ENCODE results near the gene CDC123. TPM values are rescaled to one million over a fixed set of nuclear protein-coding genes. Genes with fewer than 3 reads are reported as not detected.

CDC123 gene
- polyA plus RNA-seq, 1 donor (not counting 4 experiments of a cell fraction or from before 2014, with no cell fraction given): 146 TPM

- Histone ChIP-seq H3K9ac (ENCODE audit: control insufficient read depth, extremely low read depth, insufficient read depth, low read length) (no peak overlapping the region), H3K27me3 (ENCODE audit: control insufficient read depth, extremely low read depth, insufficient read depth, low read length) (no peaks in the 10 kb centered on the region), H3K4me3 (ENCODE audit: control insufficient read depth in 2 of 3, extremely low read depth in 1 of 3, insufficient read depth in 2 of 3, low read depth in 1 of 3, low read length in 3 of 3) (no peak overlapping the region), H3K79me2 (ENCODE audit: control insufficient read depth, insufficient read depth, low read length) (peaks cover 91% of the 10 kb centered on the region), H3K9me1 (ENCODE audit: control insufficient read depth, extremely low read depth, insufficient read depth, low read length) (no peaks in the 10 kb centered on the region), H4K20me1 (ENCODE audit: control insufficient read depth, extremely low read depth, insufficient read depth, low read length) (peaks cover 7% of the 10 kb centered on the region), H3K36me3 (ENCODE audit: control insufficient read depth in 2 of 2, extremely low read depth in 1 of 2, insufficient read depth in 2 of 2, low read length in 2 of 2) (peaks cover 18 to 19% of the 10 kb centered on the region in 2 experiments), H3K27ac (ENCODE audit: control insufficient read depth, insufficient read depth, low read length) (no peak overlapping the region), H2AFZ (ENCODE audit: control insufficient read depth, low read length) (no peak overlapping the region), H3K4me2 (ENCODE audit: control insufficient read depth, extremely low read depth, insufficient read depth, low read depth, low read length) (no peak overlapping the region), H3K9me3 (ENCODE audit: control insufficient read depth, low read depth, low read length) (no peaks in the 10 kb centered on the region), H3K4me1 (ENCODE audit: control insufficient read depth, extremely low read depth, insufficient read depth, low read length) (peaks cover 14% of the 10 kb centered on the region)
- no peak for TF ChIP-seq EZH2 (IDR thresholded peaks at IDR 0.05; ENCODE audit: low read length)
- no peak for TF ChIP-seq CTCF (optimal IDR thresholded peaks at IDR 0.05 in 1 of 3, IDR thresholded peaks at IDR 0.05 in 1 of 3, conservative IDR thresholded peaks at IDR 0.05 in 1 of 3; ENCODE audit: extremely low read depth in 1 of 3, insufficient read depth in 2 of 3, low read length in 3 of 3)
- dilution Hi-C loops (cut with MboI; ENCODE audit: extremely low pct_ligation_motif_present, low sequenced_read_pairs): no loop called here
- DNase-seq (ENCODE audit: low read depth, low spot score) (no peak), FAIRE-seq (no peak)
These were observed 6.2 kb downstream of the CDC123 start for GRCh38 chr10:12202226-12202625.

GRCh38 chr10:12205082-12205481, 9.1 kb downstream of the CDC123 start:
- no peak for TF ChIP-seq CTCF (optimal IDR thresholded peaks at IDR 0.05 in 1 of 3, IDR thresholded peaks at IDR 0.05 in 1 of 3, conservative IDR thresholded peaks at IDR 0.05 in 1 of 3; ENCODE audit: extremely low read depth in 1 of 3, insufficient read depth in 2 of 3, low read length in 3 of 3)
- TF ChIP-seq EZH2 (IDR thresholded peaks at IDR 0.05; ENCODE audit: low read length): no peak
- Histone ChIP-seq H3K4me1 (ENCODE audit: control insufficient read depth, extremely low read depth, insufficient read depth, low read length) (peaks cover 10% of the 10 kb centered on the region), H3K27me3 (ENCODE audit: control insufficient read depth, extremely low read depth, insufficient read depth, low read length) (no peaks in the 10 kb centered on the region), H3K9me1 (ENCODE audit: control insufficient read depth, extremely low read depth, insufficient read depth, low read length) (no peaks in the 10 kb centered on the region), H3K4me2 (ENCODE audit: control insufficient read depth, extremely low read depth, insufficient read depth, low read depth, low read length) (no peak overlapping the region), H3K9me3 (ENCODE audit: control insufficient read depth, low read depth, low read length) (no peaks in the 10 kb centered on the region), H3K36me3 (ENCODE audit: control insufficient read depth in 2 of 2, extremely low read depth in 1 of 2, insufficient read depth in 2 of 2, low read length in 2 of 2) (peaks cover 24 to 25% of the 10 kb centered on the region in 2 experiments), H3K79me2 (ENCODE audit: control insufficient read depth, insufficient read depth, low read length) (peaks cover 80% of the 10 kb centered on the region), H3K4me3 (ENCODE audit: control insufficient read depth in 2 of 3, extremely low read depth in 1 of 3, insufficient read depth in 2 of 3, low read depth in 1 of 3, low read length in 3 of 3) (no peak overlapping the region), H2AFZ (ENCODE audit: control insufficient read depth, low read length) (no peak overlapping the region), H3K9ac (ENCODE audit: control insufficient read depth, extremely low read depth, insufficient read depth, low read length) (no peak overlapping the region), H3K27ac (ENCODE audit: control insufficient read depth, insufficient read depth, low read length) (no peak overlapping the region), H4K20me1 (ENCODE audit: control insufficient read depth, extremely low read depth, insufficient read depth, low read length) (peaks cover 7% of the 10 kb centered on the region)
- dilution Hi-C loops (cut with MboI; ENCODE audit: extremely low pct_ligation_motif_present, low sequenced_read_pairs): no loop called here
- no peak for DNase-seq (ENCODE audit: low read depth, low spot score)
- no peak for FAIRE-seq

Measured in keratinocyte (primary cell).